NK-92 treated with Interleukin-12 subunit alpha and Interleukin-12 subunit beta, amount 100 ng/mL, for 24 hours (cell line): ENCODE data around the gene CCDC198.

Source experiments
- DNase-seq: peaks from one replicate; lab custom pipeline; 2025; lab: John Stamatoyannopoulos, UW

Gene CCDC198

DNA sequence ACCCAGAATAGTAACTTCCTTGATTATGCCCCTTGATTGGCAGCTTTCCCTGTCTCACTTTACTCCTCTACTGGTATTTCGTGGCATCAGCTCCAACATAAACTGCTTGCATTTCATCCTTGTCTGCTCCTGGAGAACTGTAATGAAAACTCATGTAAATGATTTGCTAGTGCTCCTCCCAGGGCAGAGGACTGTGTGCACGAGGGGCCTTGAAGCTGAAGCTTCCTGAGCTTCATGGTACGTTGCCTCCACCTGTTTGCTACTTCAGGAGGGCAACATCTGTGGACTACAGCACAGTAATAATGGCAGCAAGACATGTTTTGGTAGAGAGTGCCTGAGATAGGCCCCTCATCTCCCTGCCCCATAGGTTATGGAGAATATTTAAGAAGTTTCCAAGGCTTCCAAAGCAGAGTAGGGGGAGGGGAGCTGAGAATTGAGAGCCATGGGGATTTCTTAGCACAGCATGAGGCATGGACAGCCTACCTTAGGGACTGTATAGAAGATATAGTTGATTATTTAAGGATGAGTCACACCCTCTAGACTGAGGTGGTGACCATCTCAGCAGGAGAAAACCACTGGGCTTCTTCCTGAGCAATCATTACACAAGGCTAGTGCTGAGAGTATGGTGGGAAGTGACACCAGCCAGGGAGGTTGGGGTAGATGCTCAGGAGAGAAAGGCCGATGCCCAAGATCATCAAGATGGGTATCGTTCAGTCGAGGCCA, 29.5 kb downstream of the CCDC198 start:
- DNase-seq: no peak

GRCh38 chr14:57462551-57462950, 31.1 kb downstream of the CCDC198 start:
- no peak for DNase-seq

DNA sequence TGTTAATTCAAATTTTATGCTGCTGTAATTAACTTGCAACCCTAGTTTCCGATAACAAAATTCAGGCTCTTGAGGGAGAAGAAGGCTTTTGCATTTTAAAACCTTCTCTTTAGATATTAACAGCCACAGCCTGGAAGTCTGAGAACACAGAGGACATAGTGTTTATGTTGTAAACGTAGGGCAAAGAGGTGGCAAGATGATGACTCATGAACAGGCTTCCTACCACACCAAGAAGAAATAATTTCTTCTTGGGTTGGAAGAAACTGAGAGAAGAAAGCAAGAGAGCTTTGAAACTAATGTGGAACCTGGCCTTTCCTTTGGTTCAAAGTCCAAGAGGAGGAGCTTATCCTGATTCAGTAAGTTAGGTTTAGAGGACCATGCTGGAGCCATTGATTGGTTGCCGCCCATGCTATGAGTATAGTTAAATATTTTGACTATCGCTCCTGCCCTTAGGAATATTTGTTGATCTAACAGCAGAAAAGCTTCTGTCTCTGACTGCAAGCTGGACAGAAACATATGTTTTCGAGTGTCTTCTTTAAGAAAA, 31.8 kb downstream of the CCDC198 start:
- DNase-seq: no peak

DNA sequence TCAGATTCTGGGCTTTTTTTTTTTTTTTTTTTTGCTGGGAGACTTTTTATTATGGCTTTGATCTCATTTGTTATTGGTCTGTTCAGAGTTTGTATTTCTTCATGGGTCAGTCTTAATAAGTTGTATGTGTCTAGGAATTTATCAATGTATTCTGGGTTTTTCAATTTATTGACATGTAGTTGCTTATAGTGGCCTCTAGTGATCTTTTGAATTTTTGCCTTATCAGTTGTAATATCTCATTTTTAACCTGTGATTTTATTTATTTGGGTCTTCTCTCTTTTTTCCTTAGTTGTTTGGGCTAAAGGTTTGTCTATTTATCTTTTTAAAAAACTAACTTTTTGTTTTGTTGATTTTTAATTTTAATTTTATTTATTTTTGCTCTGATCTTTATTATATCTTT, 57.7 kb downstream of the CCDC198 start:
- DNase-seq: no peak

GRCh38 chr14:57420986-57421385, 72.7 kb downstream of the CCDC198 start:
- no peak for DNase-seq

DNA sequence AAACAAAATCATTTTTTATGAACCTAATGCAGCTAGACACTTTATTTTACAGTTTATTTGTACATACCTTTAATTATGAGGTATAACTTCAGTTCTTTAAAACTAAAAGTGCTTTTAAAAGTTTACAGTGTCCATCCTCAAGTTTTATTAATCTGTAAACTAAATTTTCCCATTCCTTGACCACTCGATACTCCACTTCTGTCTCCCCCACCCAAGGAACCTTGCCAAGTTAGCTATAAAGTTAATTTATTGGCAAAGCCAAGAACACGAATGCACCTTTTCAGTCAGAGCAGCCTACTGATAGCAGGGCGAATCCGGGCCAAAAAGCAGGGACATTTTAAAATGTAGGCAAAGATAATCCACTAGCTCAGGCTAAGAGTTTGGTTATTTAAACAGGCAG, 73.6 kb downstream of the CCDC198 start:
- DNase-seq: no peak
